GM20000 (cell line): ENCODE results near the gene TSPAN13.

Experiments
- DNase-seq: peaks from one replicate; pipeline ENCODE4 v3.0.0; 2012; ENCODE audit warnings: low spot score
- CTCF ChIP-seq: IDR thresholded peaks from 2 replicates; pipeline ENCODE4 v1.5.1; 2012; ENCODE audit warnings: mild to moderate bottlenecking, control low read depth; ENCODE audit errors: extremely low read depth, missing control alignments

TSPAN13 gene

GRCh38 chr7:16801579-16801978, 48.0 kb downstream of the TSPAN13 start:
- DNase-seq = no peak
- TF ChIP-seq CTCF = no peak

GRCh38 chr7:16803125-16803524, 49.6 kb downstream of the TSPAN13 start:
- no peak for TF ChIP-seq CTCF
- DNase-seq = no peak

GRCh38 chr7:16803881-16804673, 50.5 kb downstream of the TSPAN13 start:
- TF ChIP-seq CTCF = no peak
- DNase-seq = no peak

- TF ChIP-seq CTCF = no peak
- no peak for DNase-seq
Observed at GRCh38 chr7:16804674-16805439, 51.3 kb downstream of the TSPAN13 start, which contains the start of gene AGR2. Gene AGR2 (minus strand): TSS chr7:16804999. CDS start chr7:16801796, 3,203 bp downstream.

- no peak for DNase-seq
- TF ChIP-seq CTCF = no peak
Observed at GRCh38 chr7:16805441-16805840, 51.9 kb downstream of the TSPAN13 start.

- no peak for TF ChIP-seq CTCF
Observed at GRCh38 chr7:16810112-16810511, 56.6 kb downstream of the TSPAN13 start.

GRCh38 chr7:16810573-16810972, 57.0 kb downstream of the TSPAN13 start:
- DNase-seq = no peak
- no peak for TF ChIP-seq CTCF

More at GRCh38 chr7:16810112-16810511, 56.6 kb downstream of the TSPAN13 start:
- no peak for DNase-seq
